ENCODE measurements around the gene CD302.

DNA sequence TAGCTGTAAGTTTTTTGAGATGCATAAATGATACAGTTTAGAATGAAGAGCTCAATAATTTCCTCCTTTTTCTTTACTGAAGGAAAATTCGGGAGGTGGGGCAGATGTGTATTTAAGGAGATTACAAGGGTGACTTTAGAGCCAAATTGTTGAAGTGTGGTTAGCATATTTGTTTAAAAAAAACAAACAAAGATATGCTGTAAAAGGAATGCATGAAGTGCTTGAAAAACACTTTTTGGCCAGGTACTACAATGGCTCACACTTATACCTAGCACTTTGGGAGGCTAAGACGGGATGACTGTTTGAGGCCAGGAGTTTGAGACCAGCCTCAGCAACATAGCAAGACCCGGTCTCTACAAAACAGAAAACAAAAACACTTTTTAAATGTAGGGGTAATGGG, 38.4 kb downstream of the CD302 start:
- TF ChIP-seq MTA3 (IDR thresholded peaks at IDR 0.05; ENCODE audit: borderline replicate concordance, low read length) (no peak), JUND (IDR thresholded peaks at IDR 0.05; ENCODE audit: low read depth, low read length) (no peak), CHD4 (IDR thresholded peaks at IDR 0.05) (no peak), STAT1 (conservative IDR thresholded peaks at IDR 0.05) (no peak), POLR2A (IDR thresholded peaks at IDR 0.05; ENCODE audit: low read depth, low read length) (no peak), RAD21 (IDR thresholded peaks at IDR 0.05; ENCODE audit: insufficient read depth, low read depth, low read length) (no peak)
- TF ChIP-seq, protein P1, sequence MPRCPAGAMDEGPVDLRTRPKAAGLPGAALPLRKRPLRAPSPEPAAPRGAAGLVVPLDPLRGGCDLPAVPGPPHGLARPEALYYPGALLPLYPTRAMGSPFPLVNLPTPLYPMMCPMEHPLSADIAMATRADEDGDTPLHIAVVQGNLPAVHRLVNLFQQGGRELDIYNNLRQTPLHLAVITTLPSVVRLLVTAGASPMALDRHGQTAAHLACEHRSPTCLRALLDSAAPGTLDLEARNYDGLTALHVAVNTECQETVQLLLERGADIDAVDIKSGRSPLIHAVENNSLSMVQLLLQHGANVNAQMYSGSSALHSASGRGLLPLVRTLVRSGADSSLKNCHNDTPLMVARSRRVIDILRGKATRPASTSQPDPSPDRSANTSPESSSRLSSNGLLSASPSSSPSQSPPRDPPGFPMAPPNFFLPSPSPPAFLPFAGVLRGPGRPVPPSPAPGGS (IDR thresholded peaks at IDR 0.05; ENCODE audit: borderline replicate concordance, insufficient read depth, low read depth, low read length, poor library complexity, severe bottlenecking): no peak
- TF ChIP-seq, protein P2, sequence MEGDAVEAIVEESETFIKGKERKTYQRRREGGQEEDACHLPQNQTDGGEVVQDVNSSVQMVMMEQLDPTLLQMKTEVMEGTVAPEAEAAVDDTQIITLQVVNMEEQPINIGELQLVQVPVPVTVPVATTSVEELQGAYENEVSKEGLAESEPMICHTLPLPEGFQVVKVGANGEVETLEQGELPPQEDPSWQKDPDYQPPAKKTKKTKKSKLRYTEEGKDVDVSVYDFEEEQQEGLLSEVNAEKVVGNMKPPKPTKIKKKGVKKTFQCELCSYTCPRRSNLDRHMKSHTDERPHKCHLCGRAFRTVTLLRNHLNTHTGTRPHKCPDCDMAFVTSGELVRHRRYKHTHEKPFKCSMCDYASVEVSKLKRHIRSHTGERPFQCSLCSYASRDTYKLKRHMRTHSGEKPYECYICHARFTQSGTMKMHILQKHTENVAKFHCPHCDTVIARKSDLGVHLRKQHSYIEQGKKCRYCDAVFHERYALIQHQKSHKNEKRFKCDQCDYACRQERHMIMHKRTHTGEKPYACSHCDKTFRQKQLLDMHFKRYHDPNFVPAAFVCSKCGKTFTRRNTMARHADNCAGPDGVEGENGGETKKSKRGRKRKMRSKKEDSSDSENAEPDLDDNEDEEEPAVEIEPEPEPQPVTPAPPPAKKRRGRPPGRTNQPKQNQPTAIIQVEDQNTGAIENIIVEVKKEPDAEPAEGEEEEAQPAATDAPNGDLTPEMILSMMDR (IDR thresholded peaks at IDR 0.05 in 2 of 3, conservative IDR thresholded peaks at IDR 0.05 in 1 of 3; ENCODE audit: control insufficient read depth in 2 of 3, extremely low read depth in 1 of 3, insufficient read depth in 1 of 3, low read depth in 3 of 3, low read length in 3 of 3): no peak
- TF ChIP-seq, protein P3, sequence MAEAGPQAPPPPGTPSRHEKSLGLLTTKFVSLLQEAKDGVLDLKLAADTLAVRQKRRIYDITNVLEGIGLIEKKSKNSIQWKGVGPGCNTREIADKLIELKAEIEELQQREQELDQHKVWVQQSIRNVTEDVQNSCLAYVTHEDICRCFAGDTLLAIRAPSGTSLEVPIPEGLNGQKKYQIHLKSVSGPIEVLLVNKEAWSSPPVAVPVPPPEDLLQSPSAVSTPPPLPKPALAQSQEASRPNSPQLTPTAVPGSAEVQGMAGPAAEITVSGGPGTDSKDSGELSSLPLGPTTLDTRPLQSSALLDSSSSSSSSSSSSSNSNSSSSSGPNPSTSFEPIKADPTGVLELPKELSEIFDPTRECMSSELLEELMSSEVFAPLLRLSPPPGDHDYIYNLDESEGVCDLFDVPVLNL (IDR thresholded peaks at IDR 0.05; ENCODE audit: low read depth, low read length): no peak
- TF ChIP-seq, protein P4, sequence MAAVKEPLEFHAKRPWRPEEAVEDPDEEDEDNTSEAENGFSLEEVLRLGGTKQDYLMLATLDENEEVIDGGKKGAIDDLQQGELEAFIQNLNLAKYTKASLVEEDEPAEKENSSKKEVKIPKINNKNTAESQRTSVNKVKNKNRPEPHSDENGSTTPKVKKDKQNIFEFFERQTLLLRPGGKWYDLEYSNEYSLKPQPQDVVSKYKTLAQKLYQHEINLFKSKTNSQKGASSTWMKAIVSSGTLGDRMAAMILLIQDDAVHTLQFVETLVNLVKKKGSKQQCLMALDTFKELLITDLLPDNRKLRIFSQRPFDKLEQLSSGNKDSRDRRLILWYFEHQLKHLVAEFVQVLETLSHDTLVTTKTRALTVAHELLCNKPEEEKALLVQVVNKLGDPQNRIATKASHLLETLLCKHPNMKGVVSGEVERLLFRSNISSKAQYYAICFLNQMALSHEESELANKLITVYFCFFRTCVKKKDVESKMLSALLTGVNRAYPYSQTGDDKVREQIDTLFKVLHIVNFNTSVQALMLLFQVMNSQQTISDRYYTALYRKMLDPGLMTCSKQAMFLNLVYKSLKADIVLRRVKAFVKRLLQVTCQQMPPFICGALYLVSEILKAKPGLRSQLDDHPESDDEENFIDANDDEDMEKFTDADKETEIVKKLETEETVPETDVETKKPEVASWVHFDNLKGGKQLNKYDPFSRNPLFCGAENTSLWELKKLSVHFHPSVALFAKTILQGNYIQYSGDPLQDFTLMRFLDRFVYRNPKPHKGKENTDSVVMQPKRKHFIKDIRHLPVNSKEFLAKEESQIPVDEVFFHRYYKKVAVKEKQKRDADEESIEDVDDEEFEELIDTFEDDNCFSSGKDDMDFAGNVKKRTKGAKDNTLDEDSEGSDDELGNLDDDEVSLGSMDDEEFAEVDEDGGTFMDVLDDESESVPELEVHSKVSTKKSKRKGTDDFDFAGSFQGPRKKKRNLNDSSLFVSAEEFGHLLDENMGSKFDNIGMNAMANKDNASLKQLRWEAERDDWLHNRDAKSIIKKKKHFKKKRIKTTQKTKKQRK (IDR thresholded peaks at IDR 0.05; ENCODE audit: low read depth, low read length): no peak
